HG03565 (cell line): ENCODE results near the gene OFD1.

ENCODE experiments used
- ATAC-seq: cut with Tn5 transposase; IDR thresholded peaks from one replicate; pipeline ENCODE4 v1.9.1; 2021; ENCODE audit warnings: mild to moderate bottlenecking, moderate library complexity; ENCODE audit not compliant: unreplicated experiment

OFD1 gene

DNA sequence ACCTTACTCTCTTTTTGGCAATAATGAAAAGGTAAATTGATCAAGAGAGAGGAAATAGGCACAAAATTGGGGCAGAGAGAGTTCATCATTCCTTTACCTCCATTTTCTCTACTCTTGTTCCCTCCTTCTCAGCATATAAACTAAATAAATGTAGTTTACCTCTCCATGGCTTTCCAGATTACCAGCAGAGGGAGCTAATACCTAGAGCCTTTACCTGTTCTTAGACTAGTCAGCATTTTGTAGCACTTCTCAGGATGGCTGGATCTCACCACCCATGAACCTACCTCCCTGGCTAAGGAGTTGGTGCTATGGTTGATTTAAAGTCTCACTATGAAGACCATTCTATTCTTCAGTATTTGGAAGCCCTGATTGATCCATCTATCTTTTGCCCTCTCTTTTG lies 15.7 kb downstream of the OFD1 start:
- ATAC-seq: no peak

DNA sequence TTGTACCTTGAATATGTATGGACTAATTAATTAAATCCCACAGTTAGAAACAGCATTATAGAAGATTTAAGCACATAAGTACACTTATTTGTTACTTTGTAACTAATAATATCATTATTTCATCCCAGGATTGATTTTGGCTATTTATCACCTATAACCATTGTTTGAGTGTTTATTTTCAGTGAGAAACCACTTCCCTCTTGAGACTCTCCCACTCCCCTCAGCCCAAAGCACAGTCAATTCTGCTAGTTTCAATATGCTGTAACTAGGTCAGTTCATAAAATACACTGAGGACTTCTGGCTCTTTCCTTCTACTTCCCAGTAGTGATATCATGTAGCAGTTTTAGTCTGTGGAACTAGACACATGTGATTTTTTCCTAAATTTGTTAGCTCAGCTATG lies 16.3 kb downstream of the OFD1 start:
- no peak for ATAC-seq

DNA sequence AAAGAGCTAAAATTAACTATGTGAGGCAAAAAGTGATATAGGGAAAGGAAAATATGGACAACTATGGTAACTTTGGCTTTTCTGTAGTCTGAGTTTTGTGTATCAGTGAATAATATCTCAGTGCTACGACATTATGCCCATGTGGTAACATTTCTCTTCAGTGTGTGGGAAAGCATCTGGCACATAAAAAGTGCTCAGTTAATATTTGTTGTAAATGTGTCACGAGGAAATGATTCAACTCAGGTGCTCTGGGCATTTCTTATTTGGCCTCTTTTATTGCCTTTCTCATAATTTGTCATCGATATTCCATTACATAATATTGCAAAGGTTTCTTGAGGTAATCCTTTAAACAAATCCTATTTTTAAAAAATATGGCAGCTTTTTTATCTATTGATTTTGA lies 17.6 kb downstream of the OFD1 start:
- ATAC-seq: no peak

DNA sequence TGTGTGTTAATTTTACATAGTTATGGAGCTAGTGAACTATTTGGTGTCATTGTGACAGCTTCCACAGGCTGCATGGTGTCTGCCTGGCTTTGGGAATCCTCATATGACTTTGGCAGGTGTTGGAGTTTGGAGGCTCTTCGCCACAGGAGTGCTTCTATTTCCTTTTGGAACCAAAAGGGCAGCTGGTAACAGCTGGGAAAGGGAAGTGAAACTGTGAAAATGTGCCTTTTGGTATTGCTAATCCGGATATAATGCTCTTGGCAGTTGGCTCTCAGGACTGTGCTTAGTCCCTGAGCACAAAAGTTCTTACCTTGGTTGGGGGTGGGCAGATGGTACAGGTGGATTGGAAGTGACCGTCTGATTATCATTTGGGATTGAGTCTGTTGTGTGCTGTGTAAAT lies 18.1 kb downstream of the OFD1 start:
- peak; percentile 61 for ATAC-seq

DNA sequence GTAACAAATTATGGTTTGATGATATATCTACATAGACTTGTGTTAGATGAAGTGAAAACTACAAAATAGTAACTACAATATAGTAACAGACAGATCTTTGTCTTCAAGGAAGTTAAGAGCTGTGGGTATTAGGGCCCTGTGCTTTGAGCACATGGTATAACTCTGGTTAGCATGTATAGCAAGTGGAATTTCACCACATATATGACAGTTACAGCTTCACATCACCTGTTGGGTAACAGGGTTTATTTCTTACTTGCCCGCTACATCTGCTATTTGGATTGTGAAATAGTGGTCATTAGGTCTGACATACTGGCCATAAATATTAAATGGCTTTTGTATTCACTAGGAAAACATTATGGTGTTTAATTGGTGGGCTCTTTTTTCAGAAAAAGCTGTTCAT lies 20.2 kb downstream of the OFD1 start:
- no peak for ATAC-seq

DNA sequence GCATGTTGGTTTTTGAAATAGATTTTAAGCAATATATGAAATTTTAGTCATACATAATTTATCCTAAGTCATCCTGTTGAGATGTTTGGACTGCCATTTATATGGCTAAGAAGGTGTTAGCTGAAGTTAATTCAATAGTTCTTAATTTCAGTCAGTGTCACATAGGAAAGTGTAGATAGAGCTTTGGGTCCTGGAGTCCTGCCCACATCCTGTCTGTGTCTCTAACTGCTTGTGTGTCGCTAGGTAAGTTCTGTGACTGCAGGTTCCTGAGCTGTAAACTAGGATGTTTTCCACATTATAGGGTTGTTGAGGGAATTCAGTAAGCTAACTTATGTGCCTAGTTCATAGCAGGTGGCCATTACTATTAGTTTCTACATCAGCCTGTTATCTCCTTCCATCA lies 20.7 kb downstream of the OFD1 start:
- no peak for ATAC-seq

DNA sequence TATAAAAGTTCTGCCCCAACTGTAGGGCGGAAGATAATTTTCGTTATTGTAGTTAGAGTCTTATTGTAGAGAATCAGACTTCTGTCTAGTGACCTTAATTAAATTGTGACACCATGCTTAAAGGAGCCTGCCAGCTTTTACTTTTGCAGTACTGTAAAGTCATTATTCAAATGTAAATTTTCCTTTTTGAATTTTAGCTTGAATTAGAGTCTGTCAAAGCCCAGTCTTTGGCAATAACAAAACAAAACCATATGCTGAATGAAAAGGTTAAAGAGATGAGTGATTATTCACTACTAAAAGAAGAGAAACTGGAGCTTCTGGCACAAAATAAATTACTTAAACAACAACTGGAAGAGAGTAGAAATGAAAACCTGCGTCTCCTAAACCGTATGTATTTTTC lies 21.8 kb downstream of the OFD1 start:
- no peak for ATAC-seq

DNA sequence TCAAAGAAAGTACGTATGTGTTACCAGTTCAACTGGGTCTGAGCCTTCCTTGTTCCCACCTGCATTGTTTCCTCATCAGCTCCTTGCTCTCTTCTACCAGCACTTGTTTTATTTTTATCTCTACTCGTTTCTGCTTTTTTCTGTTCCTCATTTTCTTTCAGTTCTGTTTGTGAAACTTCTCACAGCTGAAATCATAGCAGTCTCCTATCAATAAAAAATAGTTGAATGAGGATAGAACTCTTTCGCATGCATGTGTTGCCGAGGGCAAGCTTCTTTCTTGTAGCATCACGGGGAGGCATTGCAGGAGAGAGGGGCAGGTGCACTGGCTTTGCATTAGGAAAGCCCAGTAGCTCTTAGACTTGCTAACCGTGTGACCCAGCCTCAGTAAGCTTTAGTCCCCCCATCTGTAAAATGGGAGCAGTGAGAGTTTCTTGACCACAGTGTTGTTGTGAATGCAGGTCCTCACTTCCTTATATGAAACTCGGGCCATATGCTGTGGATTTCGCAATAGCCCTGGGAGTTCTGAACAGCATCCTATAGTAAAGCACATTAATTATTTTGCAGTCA lies 24.7 kb downstream of the OFD1 start:
- ATAC-seq: peak; percentile 60

DNA sequence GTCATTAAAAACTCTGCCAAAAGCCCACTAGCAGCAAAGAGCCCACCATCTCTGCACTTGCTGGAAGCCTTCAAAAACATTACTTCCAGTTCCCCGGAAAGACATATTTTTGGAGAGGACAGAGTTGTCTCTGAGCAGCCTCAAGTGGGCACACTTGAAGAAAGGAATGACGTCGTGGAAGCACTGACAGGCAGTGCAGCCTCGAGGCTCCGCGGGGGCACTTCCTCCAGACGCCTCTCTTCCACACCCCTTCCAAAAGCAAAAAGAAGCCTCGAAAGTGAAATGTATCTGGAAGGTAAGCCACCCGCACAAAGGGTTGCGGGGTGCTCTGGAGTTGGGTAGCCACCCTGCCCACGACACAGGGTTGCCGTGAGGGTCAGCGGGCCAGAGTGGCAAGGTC lies 25.9 kb downstream of the OFD1 start:
- no peak for ATAC-seq

DNA sequence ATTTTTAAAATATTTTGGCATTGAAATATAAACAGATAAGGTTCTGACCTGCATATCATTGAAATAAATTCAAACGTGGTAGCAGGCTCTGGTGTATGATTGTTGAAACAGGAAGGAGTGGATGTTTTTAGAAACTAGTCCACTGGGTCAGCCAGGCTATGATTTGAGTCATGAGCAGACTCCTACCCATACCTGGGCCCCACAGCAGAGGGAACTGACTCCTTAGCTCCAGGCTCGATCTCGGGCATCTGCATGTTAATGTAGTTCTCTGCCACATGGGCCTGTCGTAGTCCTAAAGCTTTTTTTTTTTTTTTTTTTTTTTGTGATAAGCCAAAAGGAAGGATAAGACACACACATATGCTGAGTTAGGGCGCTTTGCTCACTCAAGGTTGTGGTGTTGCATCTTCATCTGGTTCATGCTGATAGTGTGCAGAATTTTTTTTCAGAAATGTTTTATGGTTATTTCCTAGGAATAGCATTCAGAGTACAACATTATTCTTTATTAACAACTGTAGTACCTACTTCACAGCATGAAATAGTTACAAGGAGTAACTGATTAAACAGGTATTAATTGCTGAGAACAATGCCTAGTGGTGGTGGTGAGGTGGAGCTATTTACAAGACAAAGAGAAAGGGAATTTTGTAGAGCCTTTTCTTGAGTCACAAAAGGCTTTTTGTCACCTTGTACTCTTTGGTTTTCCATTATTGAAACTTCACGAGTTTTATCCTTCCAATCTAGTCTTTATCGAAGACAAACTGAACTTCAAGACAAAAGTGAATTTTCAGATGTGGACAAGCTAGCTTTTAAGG lies 27.3 kb downstream of the OFD1 start:
- peak; percentile 55 for ATAC-seq

DNA sequence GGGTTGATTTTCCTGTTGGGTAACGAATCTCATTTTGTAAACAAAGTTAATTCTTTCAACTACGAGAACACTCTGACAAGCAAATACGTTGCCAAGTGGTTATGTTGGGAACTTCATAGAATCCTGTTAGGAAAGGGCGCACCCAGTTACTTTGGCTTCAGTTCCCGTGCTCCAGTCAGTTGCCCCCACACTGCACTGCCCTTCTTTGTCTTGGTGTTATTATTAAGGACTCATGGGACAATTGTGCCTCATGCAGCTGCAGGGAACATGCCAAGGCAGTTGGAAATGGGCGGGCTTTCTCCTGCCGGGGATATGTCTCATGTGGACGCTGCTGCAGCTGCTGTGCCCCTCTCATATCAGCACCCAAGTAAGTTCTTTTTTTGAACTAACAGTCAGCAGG lies 28.9 kb downstream of the OFD1 start:
- no peak for ATAC-seq

DNA sequence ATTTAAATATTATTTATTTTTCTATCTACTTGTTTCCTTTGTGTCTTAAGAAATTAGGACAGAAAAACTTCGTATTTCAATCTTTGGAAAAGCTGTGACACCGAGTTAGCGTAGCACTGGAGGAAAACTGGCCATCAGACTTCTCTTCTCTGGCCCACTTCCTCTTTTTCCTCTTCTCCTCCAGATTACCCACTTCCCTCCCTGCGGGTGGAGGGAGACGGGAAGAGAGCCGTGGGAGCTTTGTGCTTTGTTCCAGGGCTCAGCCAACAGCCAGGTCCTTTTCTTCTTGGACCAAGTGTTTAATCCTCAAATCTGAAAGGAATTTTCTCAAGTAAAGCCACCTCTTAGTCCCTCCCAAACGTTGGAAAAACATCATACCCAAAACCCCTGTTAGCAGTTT lies 29.7 kb downstream of the OFD1 start:
- ATAC-seq: no peak

DNA sequence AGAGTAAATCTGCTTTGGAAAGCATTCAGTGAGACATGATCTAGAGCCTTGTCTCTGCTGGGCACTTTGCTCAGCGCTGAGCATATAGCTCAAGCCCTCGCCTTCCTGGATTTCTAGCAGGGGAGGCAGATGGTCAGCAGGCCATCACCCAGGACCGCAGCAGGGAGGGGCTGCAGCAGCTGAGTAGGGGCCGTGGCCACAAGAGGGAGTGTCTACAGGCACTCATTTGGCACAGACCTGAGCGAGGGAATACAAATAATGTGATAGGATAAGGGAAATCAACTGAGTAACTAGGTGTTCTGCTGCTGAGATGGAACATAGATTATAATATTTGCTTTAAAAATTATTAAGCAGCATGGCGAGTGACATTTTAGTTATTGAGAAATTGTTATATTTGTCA lies 30.2 kb downstream of the OFD1 start:
- ATAC-seq: no peak

DNA sequence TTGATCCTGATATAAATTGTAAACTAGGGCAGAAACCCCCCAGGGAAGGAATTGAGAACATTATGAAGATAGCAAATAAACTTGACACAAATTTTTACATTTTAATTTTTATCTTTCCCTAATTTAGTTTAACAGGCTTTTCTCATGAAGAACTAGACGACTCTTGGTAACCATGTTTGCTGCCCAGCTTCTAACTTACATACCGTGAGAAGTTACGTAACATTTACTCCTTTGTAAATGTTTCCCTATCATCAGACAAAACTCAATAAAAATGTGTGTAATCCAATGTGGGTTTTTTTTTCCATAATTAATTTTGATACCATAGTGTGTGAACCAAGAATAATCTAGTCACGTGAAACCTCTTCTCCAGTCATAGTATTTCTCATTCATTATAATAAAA lies 34.4 kb downstream of the OFD1 start:
- no peak for ATAC-seq

DNA sequence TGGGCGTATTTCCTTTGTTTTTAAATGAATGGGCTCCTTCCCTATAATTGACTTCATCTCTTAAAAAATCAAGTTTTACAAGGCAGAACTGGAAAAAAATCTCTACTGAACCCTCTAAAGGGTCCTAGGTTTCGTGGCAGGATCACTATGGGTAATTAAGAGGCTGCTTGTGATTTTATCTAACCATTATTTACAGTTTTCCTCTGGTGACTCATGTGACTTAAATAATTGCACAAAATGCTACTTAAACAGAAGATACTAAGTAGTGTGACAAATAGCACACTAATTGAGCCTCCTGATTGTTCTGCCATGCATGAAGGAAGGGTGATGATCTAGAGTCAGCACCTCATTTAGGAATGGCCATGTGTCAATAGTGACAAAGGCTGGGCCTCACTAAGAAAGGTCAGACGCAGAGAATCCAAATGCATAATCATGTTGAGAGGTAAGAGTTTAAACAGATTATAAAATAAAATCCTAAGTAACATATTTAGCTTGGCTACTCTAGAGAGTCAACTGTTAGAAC lies 35.5 kb downstream of the OFD1 start:
- no peak for ATAC-seq

DNA sequence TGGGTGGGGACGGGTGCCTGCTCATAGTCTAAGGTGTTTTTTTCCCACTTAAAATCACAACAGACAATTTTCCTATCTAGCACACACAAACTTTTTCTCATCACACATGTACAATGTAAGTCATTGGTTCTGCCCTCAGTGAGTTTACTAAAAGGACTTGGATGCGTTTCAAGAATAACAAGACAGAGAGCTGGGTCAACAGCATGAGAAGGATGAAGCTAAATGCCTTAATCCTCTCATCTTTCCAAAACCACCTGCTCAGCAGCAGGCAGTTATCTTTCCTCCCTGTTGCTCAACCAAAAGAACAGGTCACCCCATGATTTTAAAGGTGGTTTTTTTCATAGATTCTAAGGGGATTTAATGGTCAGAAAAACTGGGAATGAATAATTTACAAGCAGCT lies 40.1 kb downstream of the OFD1 start:
- ATAC-seq: no peak

DNA sequence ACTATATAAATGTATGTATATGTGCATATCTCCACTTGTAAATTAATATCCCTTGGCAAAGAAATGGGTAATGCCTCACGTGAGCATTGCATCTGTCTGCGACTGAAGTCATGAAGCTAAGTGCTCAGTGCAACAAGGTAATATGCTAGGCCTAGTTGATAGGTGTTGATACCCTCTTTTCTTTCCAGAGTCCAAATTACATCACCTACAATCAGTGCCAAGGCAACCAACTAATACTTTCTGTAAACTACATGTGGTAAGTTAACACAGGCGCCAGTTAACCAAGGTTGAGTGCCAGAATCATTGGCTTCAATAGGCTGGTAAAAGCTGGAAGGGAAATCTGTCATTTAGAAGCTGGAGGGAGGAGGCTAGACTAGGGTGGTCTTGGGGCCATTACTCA lies 41.3 kb downstream of the OFD1 start:
- no peak for ATAC-seq

DNA sequence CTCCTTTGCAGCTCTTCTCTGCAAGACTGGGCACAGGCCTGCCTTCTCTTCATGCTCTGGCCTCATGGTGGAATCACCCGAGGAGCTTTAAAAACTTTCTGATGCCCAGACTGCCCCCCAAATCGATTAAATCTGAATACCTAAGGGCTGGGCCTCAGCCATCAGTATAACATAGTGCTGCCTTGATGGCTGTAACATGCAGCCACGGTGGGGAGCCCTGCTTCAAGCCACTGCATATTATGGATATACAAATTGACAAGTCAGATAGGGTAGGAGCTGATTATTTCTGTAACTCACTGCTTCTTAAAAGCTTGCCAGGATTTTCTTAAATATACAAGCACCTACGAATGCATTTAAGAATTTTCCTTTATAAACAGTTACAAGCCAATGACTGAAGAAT lies 41.8 kb downstream of the OFD1 start:
- no peak for ATAC-seq

DNA sequence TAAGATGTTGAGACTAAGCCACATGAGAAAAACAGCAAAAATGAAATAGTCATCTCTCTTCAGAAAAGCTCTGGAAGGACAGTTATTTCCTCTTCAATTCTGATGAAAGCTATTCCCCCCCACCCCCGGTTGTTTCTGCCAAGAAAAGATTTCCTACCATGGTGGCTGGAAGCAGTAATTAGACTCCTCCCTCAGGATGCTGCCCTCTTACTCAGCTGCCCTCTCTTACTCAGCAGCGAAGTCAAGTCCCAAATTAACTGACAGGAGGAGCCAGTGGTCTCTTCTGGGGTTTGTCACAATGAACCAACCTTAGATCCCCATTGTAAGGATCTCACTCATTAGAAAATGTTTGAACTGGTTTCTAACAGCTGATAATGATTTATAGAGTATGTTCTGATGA lies 44.4 kb downstream of the OFD1 start:
- no peak for ATAC-seq

DNA sequence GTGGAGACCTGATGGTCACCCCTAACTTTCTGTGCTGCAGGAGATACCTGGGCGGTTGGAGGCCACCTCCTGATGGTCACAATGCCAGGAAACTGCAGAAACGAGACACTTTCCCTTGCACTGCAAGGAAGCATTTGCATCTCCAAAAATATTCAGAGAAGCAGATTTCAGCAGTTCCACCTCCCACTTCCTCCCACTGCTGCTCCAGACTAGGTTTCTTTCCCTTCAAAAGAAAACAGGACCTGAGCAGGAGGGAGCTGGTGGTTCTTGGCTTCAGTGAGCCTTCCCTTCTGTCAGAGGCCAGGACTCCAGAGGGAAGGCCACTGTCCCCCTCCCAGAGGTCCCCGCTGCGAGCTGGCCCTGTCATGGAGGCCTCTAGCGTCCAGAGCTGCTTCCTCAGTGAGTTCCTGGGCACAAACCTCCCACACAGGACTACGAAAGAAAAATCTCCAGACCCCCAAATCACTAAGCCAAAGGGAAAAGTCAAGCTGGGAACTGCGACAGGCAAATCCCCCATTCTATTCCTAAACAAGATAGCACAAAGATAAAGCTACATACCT lies 46.4 kb downstream of the OFD1 start:
- ATAC-seq: no peak

DNA sequence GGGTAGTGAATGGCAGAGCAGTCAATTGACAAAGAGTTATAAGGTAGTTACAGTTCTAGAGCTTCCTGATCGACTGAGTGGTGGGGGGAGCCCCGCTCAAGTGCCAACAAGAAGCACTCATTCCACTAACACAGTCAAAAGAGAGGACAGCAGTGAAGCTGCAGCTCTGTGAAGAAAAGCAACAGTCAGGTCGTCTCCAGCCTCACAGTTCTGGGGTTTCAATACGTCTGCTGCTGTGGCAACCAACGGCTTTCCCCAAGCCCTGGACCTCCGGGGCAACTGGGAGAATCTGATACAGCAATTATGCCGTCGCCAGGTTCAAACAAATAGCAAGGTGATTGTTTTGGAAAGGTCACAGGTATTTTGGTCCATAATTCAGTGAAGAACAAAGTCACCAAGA lies 51.5 kb downstream of the OFD1 start:
- ATAC-seq: no peak
